Activated B cell treated with CpG ODN at 0.5 μM for 24 hours (primary cell): Measurements from ENCODE around the gene NOX5. TPM values are rescaled to one million over a fixed set of nuclear protein-coding genes. Genes with fewer than 3 reads are reported as not detected.

Source experiments
- ATAC-seq: fragments of 200-7000 bp; cut with Tn5 transposase; one replicate; pipeline ENCODE4 v1.10.0; 2021; ENCODE audit warnings: low read depth, mild to moderate bottlenecking, moderate library complexity
- CTCF ChIA-PET: fragments of 350-600 bp; sonication (Branson Sonifier 250); formaldehyde crosslinking; loops from one replicate; lab custom pipeline; 2021; ENCODE audit warnings: antibody characterized with exemption; lab: Charles Lee
- POLR2A ChIA-PET: fragments of 350-600 bp; sonication (Branson Sonifier 250); formaldehyde crosslinking; loops from one replicate; lab custom pipeline; 2021; ENCODE audit warnings: antibody characterized with exemption; lab: Charles Lee
- DNase-seq: peaks from one replicate; pipeline ENCODE4 v3.0.0; 2022
- H3K27ac Mint-ChIP-seq: one replicate; pipeline ENCODE4 v1.8.0; 2020; ENCODE audit warnings: mixed read lengths
- H3K27me3 Mint-ChIP-seq: one replicate; pipeline ENCODE4 v1.8.0; 2021; ENCODE audit warnings: mixed read lengths
- H3K36me3 Mint-ChIP-seq: one replicate; pipeline ENCODE4 v1.8.0; 2021; ENCODE audit warnings: low read depth, mixed read lengths
- H3K4me1 Mint-ChIP-seq: one replicate; pipeline ENCODE4 v1.8.0; 2021; ENCODE audit warnings: mixed read lengths
- H3K4me3 Mint-ChIP-seq: one replicate; pipeline ENCODE4 v1.8.0; 2020; ENCODE audit warnings: mild to moderate bottlenecking, mixed read lengths
- H3K9me3 Mint-ChIP-seq: one replicate; pipeline ENCODE4 v1.8.0; 2020; ENCODE audit warnings: mixed read lengths
- CTCF ChIP-seq: fragments of 200-600 bp; IDR thresholded peaks from one replicate; pipeline ENCODE4 v1.8.0; 2022; ENCODE audit warnings: antibody characterized with exemption, mild to moderate bottlenecking
- intact Hi-C: fragments of 100-400 bp; cut with micrococcal nuclease; formaldehyde crosslinking; loops from one replicate; pipeline ENCODE4 v1.15.1; 2024
- total RNA-seq: library from RNA; stranded (reverse); gene quantifications from 2 replicates; pipeline ENCODE4 v1.2.3, GENCODE V29; 2022

NOX5 gene
- total RNA-seq, 1 donor from 2014 or later = 0.09 TPM

- no peak for TF ChIP-seq CTCF
- Mint-ChIP-seq H3K4me1 (no peaks in the 10 kb centered on the region), H3K36me3 (no peaks in the 10 kb centered on the region), H3K9me3 (no peaks in the 10 kb centered on the region), H3K4me3 (no peak overlapping the region), H3K27ac (no peak overlapping the region), H3K27me3 (peaks cover 4% of the 10 kb centered on the region)
- POLR2A ChIA-PET = interaction anchor here (0.7 kb wide), 1 partner anchor 62 kb away, joined by 3 read pairs; no protein-coding TSS in a partner anchor
- no peak for DNase-seq
- ATAC-seq = no peak
- CTCF ChIA-PET = no interaction called here
- intact Hi-C loops = no loop called here
Observed at GRCh38 chr15:69105451-69105985, 91.0 kb downstream of the NOX5 start.

GRCh38 chr15:69107025-69107620, 92.6 kb downstream of the NOX5 start:
- Mint-ChIP-seq H3K4me1 (no peaks in the 10 kb centered on the region), H3K27ac (no peak overlapping the region), H3K27me3 (peaks cover 4% of the 10 kb centered on the region), H3K9me3 (no peaks in the 10 kb centered on the region), H3K36me3 (no peaks in the 10 kb centered on the region), H3K4me3 (no peak overlapping the region)
- no peak for TF ChIP-seq CTCF
- DNase-seq (no peak), ATAC-seq (no peak)
- POLR2A ChIA-PET = no interaction called here
- CTCF ChIA-PET = no interaction called here
- intact Hi-C loops = no loop called here

Other genes starting within 250 kb of the NOX5 start
- 199 and 218 TPM in 2 replicates for gene ANP32A, start 193.8 kb upstream of the NOX5 start, total RNA-seq
- gene SPESP1, start 84.2 kb upstream of the NOX5 start, total RNA-seq = 0.44 and 0.78 TPM in 2 replicates
- 3.9 and 5.6 TPM in 2 replicates for gene GLCE, start 145.9 kb downstream of the NOX5 start, total RNA-seq